NOMO-1 (cell line): ENCODE data around the gene CFAP20DC.
"Not testable (repeated sequence)": the region's sequence is repeated elsewhere in the genome, so short reads cannot be mapped to it uniquely, and the experiment has no call there.

Experiments
- DNase-seq, 2 experiments: peaks; one replicate each; lab custom pipeline; 2025; ENCODE audit not compliant: unreplicated experiment in 2 of 2; lab: John Stamatoyannopoulos, UW

Gene CFAP20DC

GRCh38 chr3:58967866-58968265, 82.0 kb downstream of the CFAP20DC start:
- DNase-seq: not testable (repeated sequence)

DNA sequence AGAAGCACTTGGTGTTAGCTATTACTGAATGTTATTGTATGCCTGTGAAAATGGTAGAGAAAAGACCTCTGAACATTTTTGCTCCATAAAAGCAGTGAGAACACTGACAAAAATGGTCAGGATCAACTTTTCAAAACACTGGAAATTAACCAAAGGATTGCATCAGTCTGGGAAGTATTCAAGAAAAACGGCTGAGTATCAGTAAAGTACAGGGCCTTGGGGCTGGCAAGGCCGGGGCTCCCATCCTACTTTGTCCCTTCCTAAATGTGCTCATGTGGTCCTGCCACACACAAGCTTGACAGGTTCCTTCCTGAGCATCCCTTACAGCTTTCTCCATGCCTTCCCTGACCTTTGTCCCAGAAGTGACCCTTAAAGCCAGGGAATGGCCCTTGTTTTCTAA, 84.0 kb downstream of the CFAP20DC start:
- DNase-seq: no peak

- no peak for DNase-seq
Measured at GRCh38 chr3:58963928-58964503, 85.8 kb downstream of the CFAP20DC start.

- DNase-seq: no peak
Measured at GRCh38 chr3:58962816-58963215, 87.0 kb downstream of the CFAP20DC start.

- DNase-seq: no peak
Measured at GRCh38 chr3:58962040-58962651, 87.7 kb downstream of the CFAP20DC start.

DNA sequence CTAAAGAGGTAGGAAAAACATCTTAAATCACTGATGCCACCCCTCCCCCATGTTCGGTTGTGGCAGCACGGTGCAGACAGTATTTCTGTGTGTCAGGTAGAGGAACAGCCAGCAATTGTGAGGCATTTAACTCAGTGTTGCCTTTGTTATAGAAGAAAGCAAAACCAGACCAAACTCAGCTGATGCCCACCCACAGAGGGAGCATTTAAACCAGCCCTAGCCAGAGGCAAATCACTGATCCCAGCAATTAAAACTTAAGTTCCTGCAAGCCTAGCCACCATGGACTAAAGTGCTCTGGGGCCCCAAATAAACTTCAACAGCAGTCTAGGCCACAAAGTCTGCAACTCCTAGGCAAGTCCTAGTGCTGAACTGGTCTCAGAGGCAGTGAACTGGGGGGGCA, 94.5 kb downstream of the CFAP20DC start:
- DNase-seq: no peak

DNA sequence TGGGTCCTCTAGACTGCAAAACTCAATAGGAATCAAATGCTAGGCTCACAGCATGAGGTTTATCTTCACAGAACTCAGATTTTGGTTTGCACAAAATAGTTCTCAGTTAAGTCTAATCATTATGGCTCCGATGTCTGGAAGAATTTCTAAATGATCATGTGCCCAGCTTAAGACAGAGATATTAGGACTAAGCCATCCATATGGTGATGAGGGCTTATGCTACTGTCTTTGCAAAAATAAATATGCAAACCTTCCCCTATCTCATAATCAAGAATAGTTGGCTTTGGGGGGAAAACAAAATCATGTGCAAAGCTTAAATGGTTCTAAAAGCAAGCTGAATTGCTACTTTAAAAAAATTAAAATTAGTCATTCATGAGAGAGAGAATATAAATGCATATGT, 96.5 kb downstream of the CFAP20DC start:
- DNase-seq: no peak

DNA sequence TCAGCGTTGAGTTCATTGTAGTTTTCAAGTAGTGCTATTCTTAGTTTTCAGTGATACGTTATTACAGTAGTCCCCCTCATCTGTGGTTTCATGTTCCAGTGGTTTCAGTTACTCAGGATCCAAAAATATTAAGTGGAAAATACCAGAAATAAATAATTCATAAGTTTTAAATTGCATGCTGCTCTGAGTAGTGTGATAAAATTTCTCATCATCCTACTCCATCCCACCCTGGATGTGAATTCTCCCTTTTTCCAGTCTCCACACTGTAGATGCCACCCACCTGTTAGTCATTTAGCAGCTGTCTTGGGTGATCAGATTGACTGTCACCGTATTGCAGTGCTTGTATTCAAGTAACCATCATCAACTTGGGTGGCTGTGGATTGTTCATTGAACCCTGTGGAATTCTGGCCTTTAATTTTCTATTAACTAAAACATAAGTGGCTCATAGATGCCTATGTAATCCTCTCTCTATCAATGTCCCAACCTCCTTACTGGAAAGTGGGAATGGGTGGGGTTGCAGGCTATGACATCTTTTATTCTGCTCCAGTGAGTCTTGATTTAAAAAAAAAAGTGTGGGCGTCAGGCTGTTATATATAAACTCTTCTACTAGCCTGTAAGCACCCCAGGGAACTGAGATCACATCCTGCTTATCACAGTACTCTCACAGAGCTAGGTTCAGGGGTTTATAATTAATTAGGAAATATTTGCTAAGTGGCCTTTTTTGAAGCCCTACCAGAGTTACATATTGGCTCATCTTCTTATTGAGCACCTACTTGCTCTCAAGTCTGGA, 97.5 kb downstream of the CFAP20DC start:
- no peak for DNase-seq

- DNase-seq: no peak
Measured at GRCh38 chr3:58948018-58948417, 101.8 kb downstream of the CFAP20DC start.

DNA sequence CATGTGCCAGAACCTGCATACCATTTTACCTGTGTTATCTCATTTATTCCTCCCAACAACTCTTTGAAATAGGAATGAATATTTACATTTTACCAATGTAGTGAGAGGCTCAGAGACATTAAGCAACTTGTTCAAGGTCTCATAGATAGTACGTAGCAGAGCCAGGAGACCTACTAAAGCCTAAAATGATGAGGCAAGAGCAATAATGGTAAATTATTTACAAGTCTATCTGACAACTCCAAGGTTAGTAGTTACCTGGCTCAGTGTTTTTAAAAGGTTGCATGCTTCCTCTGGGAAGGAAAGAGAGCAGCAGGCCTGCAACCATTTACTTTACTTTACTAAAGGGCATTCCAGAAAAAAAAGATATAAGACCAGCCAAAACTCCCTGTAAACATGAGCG, 103.0 kb downstream of the CFAP20DC start:
- no peak for DNase-seq

DNA sequence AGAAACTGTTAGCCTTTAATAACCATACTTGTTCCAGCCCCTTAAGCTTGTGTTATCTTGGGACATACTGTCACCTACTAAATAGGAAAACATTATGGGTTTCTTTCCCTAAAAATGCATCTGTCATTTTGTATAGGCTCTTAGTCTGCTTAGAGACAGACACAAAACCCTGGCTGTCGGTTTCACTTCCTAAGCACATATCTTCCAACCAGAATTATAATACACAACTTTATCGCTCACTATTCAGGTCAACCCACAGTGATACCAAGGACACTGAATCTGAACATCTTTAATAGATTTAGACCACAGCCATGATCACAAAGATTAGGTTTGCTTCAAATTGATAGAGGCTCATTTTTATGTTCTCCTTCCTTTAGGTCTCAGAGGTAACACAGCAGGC, 111.8 kb downstream of the CFAP20DC start:
- no peak for DNase-seq

GRCh38 chr3:58924578-58924977, 125.2 kb downstream of the CFAP20DC start:
- DNase-seq: no peak

DNA sequence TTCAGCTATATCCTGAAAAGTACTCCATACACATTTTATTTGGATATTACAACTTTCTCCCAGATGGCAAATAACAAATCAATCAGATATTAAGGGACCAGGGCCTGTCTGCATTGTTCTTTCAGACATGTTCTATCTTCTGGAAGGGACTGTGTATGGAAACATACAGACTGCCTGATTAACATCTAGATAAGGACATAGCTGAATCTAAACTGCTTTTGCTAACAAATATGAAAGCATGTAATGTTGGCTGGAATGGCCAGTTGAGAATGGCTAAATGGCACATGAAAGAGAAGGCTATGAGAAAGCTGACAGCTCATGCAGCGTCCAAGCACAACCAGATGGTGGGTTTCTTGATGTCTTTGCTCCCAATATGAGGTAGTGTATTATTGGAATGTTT, 149.4 kb downstream of the CFAP20DC start:
- no peak for DNase-seq

DNA sequence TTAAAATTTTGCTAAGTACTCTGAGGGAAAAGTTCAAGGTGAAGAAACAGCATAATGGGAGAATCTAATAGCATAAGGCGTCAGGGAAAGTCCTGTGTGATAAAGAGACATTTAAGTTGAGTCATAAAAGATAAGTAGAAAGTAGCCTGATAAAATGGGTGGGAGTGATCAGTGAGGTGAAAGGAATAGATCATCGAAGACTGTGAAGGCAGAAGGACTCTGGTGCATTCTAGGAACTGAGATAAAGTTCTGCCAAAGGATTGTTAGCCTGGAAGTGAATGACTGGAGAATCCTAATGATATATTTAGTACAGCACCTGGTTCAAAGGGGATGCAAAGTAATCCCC, 149.9 kb downstream of the CFAP20DC start:
- DNase-seq: no peak

DNA sequence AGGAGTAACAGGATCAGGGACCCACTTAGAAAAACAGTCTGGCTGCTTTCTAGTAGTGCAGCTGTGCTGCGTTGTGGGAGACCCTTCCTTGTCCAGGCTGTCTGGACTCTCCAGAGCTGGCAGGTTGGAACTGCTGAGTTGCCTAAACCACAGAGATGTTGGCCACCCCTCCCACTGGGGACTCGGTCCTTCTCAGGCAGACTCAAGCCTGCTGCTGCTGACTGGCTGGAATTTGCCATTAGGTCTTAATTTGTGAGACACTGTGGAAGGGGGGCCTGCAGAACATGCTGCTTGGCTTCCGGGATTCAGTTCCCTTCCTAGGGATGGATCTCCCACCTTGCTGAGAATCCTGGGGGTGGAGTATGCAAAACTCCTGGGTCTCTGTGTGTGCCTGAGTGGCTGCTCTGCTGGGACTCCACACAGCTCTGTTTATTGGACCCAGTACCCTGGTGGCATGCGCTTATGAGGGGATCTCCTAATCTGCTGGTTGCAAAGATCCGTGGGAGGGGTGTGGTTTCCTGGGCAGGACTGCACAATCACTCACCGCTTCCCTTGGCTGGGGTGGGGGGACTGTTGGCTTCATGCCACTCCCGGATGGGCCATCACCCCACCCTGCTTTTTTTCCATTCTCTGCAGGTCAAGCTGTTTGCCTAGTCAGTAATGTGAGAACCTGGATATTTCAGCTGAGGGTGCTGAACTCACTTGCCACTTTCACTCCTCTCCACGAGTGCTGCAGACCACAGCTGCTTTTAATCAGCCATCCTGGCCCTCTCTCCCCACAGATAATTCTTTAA, 150.5 kb downstream of the CFAP20DC start:
- DNase-seq: no peak

GRCh38 chr3:58898513-58898912, 151.3 kb downstream of the CFAP20DC start:
- DNase-seq: no peak

DNA sequence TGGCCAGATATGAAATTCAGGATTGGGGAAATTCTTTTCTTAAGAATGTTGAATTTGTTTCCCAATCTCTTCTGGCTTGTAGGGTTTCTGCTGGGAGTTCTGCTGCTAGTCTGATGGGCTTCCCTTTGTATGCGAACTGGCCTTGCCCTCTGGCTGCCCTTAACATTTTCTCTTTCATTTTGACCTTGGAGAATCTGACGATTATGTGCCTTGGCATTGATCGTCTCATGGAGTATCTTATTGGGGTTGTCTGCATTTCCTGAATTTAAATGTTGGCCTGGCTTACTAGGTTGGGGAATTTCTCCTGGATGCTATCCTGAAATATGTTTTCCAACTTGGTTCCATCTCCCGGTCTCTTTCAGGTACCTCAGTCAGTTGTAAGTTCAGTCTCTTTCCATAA, 152.2 kb downstream of the CFAP20DC start:
- DNase-seq: no peak

- DNase-seq: not testable (repeated sequence)
Measured at GRCh38 chr3:58895678-58896077, 154.1 kb downstream of the CFAP20DC start.

- not testable (repeated sequence) for DNase-seq
Measured at GRCh38 chr3:58892526-58892925, 157.3 kb downstream of the CFAP20DC start.

DNA sequence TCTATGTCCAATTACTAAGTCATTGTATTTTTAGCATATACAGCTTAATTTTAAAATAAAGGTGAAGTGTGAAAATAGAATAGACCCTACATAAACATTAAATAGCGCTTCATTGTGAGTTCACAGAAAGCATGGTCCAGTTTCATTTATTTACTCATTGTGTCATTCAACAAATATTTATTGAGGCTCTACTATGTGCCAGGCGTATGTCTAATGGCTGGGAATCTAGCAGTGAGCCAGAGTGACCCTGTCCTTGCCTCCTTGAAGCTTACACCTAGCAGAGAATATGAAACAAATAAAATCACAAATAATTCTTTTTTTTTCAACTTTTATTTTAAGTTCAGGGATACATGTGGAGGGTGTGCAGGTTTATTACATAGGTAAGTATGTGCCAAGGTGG, 161.7 kb downstream of the CFAP20DC start:
- DNase-seq: no peak

- DNase-seq: no peak
Measured at GRCh38 chr3:58884453-58884852, 165.4 kb downstream of the CFAP20DC start.
